NCI-H1694 (cell line): ENCODE measurements around the gene PSG6.
"Not testable (repeated sequence)": the region's sequence is repeated elsewhere in the genome, so short reads cannot be mapped to it uniquely, and the experiment has no call there.

Experiments used
- DNase-seq: peaks from one replicate; lab custom pipeline; 2025; lab: John Stamatoyannopoulos, UW

Gene PSG6

DNA sequence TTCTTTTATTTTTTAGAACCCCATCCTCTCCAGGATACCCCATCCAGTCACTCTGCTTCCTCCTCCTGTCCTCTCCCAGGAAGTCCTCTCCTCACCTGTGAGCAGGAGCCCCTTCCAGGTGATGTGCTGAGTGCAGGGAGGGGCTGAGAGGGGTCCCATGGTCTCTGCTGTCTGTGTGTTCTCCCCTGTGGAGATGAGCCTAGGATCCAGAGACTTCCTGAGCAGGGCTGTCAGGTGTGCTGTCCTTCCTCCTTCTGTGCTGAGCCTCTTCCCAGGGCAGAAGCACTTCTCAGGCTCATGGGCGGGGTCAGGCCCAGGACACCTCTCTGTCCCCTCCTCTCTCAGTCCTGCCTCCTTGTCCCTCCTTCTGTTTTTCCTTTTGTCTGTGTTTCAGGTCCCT, at the start of gene PSG6:
Gene PSG6 (minus strand): TSS at position 261 of the 400 bp plus-strand sequence. CDS start 102 bp downstream, at position 159.
- not testable (repeated sequence) for DNase-seq

DNA sequence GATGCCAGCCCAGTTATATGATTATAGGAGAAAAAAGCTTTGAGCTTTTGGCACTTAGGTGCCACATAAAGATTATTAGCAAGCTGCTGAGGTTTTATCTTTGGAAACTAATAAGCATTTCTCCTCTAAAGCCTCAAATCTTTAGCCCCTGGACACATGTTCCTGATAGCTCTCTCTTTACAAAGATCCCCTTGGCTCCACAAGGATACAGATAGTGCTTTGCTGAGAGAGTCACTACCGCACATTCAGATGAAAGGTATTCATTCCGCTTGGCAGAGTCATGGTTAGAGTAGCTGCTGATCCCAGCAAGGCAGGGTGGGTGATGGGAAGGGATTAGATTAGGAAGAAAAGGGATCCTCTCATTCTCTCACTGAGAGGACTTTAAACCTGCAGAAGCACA, 47.5 kb upstream of the PSG6 start:
- DNase-seq, result no peak

- no peak for DNase-seq
These were observed 43.4 kb upstream of the PSG6 start for GRCh38 chr19:42961119-42961518.

- DNase-seq, result not testable (repeated sequence)
These were observed 34.4 kb upstream of the PSG6 start for GRCh38 chr19:42952126-42952525.

- DNase-seq, result not testable (repeated sequence)
These were observed 33.8 kb upstream of the PSG6 start for GRCh38 chr19:42951476-42951875.

GRCh38 chr19:42942187-42942789, 24.6 kb upstream of the PSG6 start:
- no peak for DNase-seq

GRCh38 chr19:42937107-42937506, 19.4 kb upstream of the PSG6 start, which contains the start of gene PSG7:
TSS of gene PSG7 (minus strand) at chr19:42937207. CDS start at chr19:42937076, 131 bp downstream.
- DNase-seq, result not testable (repeated sequence)

GRCh38 chr19:42934726-42935125, 17.0 kb upstream of the PSG6 start:
- not testable (repeated sequence) for DNase-seq

- DNase-seq, result not testable (repeated sequence)
These were observed 16.5 kb upstream of the PSG6 start for GRCh38 chr19:42934183-42934582.

- DNase-seq, result not testable (repeated sequence)
These were observed 15.7 kb upstream of the PSG6 start for GRCh38 chr19:42933412-42933811.

DNA sequence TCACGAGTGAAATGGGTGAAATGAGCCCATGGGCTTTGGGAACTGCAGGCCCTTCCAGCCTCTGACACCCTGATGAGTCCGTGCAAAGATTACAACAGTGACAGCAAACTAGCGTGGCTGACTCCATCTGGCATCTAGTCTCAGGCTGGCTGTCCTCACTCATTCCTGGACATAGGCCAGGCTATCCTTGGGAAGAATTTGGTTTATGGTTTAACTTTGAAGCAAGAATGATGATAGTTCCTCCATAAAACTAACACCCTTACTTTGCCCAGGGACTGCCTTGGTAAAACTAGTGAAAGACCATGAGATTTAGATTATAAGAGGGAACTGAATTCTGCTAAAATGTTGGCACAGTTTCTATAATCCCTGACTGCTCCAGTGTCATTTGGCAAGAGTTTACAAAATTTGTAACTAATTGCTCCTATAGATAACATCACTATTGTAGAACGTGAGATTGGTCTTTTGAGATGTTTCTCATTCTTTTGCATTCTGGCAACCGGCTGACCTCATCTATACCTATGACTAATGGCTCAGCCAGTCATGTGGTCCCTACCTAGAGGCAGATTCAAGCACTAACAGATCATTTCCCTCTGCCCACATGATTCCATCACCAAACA, 14.9 kb upstream of the PSG6 start:
- DNase-seq, result not testable (repeated sequence)

DNA sequence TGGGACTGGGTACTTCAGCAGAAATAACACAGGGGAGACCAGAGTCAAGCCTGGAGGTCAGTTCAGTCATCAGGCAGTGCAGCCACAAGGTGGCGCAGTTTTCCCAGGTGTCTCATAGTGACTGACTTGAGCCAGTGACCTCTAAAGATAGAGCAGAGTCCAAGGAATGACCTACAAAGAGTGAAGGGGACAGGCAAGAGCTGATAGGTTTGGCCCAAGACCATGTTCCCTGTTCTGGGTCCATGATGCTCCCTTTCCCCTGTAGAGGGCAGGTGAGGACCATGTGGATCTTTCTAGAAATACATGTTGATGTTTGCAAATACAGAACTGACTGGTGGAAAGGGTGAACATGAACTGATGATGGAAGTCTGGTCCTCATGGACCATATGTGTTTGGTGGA, 12.5 kb upstream of the PSG6 start:
- DNase-seq, result not testable (repeated sequence)

GRCh38 chr19:42928896-42929295, 11.2 kb upstream of the PSG6 start:
- no peak for DNase-seq

- DNase-seq, result no peak
These were observed 9.1 kb upstream of the PSG6 start for GRCh38 chr19:42926781-42927180.

DNA sequence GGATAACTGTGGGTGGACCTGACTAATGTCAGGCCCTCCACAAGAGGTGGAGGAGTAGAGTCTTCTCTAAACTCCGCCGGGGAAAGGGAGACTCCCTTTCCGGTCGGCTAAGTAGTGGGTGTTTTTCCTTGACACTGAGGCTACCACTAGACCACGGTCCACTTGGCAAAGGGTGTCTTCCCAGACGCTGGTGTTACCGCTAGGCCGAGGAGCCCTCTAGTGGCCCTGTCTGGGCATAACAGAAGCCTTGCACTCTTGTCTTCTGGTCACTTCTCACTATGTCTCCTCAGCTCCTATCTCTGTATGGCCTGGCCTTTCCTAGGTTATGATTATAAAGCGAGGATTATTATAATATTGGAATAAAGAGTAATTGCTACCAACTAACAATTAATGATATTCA, 5.4 kb upstream of the PSG6 start:
- DNase-seq, result not testable (repeated sequence)

GRCh38 chr19:42920971-42921370, 3.3 kb upstream of the PSG6 start:
- not testable (repeated sequence) for DNase-seq

DNA sequence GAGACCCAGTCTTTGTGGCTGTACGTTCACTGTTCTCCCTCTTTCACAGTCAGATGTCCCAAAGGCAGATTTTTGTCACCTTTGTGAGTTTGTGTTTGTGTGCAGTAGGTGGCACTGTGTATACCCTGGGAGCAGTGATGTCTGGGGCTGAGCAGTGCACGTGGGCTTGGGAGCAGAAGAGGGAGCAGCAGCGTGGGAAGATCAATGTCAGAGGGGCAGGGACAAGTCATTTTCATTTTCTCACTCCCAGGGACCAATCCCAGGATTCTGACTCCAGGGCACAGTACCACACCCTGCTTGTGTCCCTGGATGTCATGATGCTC, 2.0 kb upstream of the PSG6 start:
- no peak for DNase-seq

GRCh38 chr19:42919070-42919756, 1.5 kb upstream of the PSG6 start:
- not testable (repeated sequence) for DNase-seq

DNA sequence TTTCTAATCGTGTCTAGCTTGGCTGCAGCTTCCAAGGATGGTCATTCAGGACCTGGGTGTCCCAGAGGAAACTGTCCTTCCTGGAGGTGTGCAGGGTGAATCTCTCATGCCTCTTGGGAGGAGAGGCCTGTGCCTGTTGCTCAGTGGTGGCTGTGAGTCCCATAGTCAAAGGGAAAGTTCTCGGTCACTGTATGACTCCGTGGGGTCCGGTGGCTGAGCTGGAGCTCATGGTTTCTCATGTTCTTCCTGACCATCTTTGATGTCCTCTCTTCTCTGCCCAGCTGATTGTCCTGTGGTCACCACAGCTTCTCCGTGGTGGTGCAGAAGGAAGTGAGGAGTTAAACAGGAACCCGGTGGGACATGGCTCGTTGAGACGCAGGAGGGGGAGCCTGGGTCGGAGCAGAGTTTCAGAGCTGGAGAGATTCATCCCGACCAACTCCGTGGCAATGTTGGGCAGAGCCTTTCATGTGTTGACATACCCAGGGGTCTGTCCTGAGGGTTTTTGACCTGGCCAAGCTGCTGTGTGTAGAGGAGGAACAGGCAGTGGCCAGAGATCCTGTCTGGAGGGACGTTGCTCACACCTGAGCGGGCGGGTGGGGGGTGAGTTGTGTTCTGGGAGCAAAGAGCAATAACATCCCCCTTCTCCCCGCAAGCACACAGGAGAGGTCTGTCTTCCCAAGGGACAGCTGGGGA, 829 bp upstream of the PSG6 start:
- DNase-seq, result not testable (repeated sequence)

- not testable (repeated sequence) for DNase-seq
These were observed 763 bp downstream of the PSG6 start for GRCh38 chr19:42916931-42917330.

GRCh38 chr19:42913516-42913915, 4.2 kb downstream of the PSG6 start:
- DNase-seq, result not testable (repeated sequence)

- not testable (repeated sequence) for DNase-seq
These were observed 4.8 kb downstream of the PSG6 start for GRCh38 chr19:42912941-42913340.

GRCh38 chr19:42911731-42912130, 6.0 kb downstream of the PSG6 start:
- not testable (repeated sequence) for DNase-seq
